NCI-H128 (cell line): Measurements from ENCODE around the gene DEFB124.
"Not testable (repeated sequence)": the region's sequence is repeated elsewhere in the genome, so short reads cannot be mapped to it uniquely, and the experiment has no call there.

Experiments used
- DNase-seq: peaks from one replicate; lab custom pipeline; 2025; ENCODE audit not compliant: unreplicated experiment; lab: John Stamatoyannopoulos, UW

Gene DEFB124

GRCh38 chr20:31489152-31489551, 14.2 kb upstream of the DEFB124 start:
- no peak for DNase-seq

- DNase-seq = no peak
Observed at GRCh38 chr20:31488115-31488514, 13.2 kb upstream of the DEFB124 start.

- DNase-seq = no peak
Observed at GRCh38 chr20:31485450-31486339, 10.8 kb upstream of the DEFB124 start.

- no peak for DNase-seq
Observed at GRCh38 chr20:31484001-31484400, 9.1 kb upstream of the DEFB124 start.

- no peak for DNase-seq
Observed at GRCh38 chr20:31476643-31477215, 1.8 kb upstream of the DEFB124 start.

- DNase-seq = no peak
Observed at GRCh38 chr20:31476294-31476585, 1.3 kb upstream of the DEFB124 start.

- no peak for DNase-seq
Observed at GRCh38 chr20:31475472-31476293, 756 bp upstream of the DEFB124 start.

GRCh38 chr20:31474097-31474436, 860 bp downstream of the DEFB124 start:
- DNase-seq = no peak

GRCh38 chr20:31473331-31474096, 1.4 kb downstream of the DEFB124 start:
- no peak for DNase-seq

GRCh38 chr20:31472395-31473330, 2.3 kb downstream of the DEFB124 start:
- DNase-seq = no peak

GRCh38 chr20:31470946-31471345, 4.0 kb downstream of the DEFB124 start:
- not testable (repeated sequence) for DNase-seq

GRCh38 chr20:31454361-31454760, 20.6 kb downstream of the DEFB124 start:
- DNase-seq = no peak

GRCh38 chr20:31452575-31452974, 22.4 kb downstream of the DEFB124 start:
- DNase-seq = no peak

GRCh38 chr20:31449511-31450414, 25.2 kb downstream of the DEFB124 start:
- DNase-seq = no peak

- DNase-seq = no peak
Observed at GRCh38 chr20:31446084-31446819, 28.7 kb downstream of the DEFB124 start.

GRCh38 chr20:31440012-31440659, 34.8 kb downstream of the DEFB124 start, which contains the start of gene DEFB123:
TSS of gene DEFB123 (plus strand) at chr20:31440632. CDS start at chr20:31440699, 67 bp downstream.
- no peak for DNase-seq

- DNase-seq = no peak
Observed at GRCh38 chr20:31430568-31431115, 44.3 kb downstream of the DEFB124 start.
